ENCODE data around the gene MAP4K2.
"Not testable (repeated sequence)": the region's sequence is repeated elsewhere in the genome, so short reads cannot be mapped to it uniquely, and the experiment has no call there.

MAP4K2 gene

GRCh38 chr11:64838600-64839334 lies 35.8 kb upstream of the MAP4K2 start:
- DNase-seq (ENCODE audit: low spot score), result no peak

GRCh38 chr11:64837887-64838351 lies 34.9 kb upstream of the MAP4K2 start:
- DNase-seq (ENCODE audit: low spot score), result no peak

DNA sequence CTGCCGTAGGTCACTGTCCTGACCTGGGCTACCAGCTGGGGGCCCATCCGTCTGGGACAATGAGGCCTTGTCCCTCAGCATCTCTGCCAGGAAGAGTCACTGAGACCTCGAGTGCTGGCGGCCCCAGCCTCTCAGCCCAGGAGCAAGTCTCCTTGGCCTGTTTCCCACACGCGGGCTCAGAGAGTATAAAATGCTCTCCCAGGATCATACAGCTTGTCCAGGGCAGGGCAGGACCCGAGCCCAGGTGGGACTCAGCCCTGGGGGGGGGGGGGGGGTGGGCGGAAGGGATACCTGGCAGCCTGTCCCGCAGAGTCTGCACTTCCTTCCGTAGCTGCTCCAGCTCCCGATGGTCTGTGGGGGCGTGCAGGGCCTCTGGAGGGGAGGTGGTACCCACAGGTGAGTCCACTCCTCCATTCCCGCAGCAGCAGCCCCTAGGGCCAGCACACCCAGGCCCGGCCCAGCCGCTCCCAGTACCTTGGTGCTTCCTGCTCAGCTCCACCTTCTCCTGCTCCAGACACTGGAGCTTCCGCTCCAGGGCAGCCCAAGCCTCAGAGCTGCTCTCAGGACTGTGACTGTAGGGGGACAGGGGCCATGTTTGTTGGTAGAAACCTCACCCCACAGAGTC lies 33.5 kb upstream of the MAP4K2 start:
- DNase-seq (ENCODE audit: low spot score), result no peak

GRCh38 chr11:64835616-64836447 lies 32.8 kb upstream of the MAP4K2 start:
- no peak for DNase-seq (ENCODE audit: low spot score)

DNA sequence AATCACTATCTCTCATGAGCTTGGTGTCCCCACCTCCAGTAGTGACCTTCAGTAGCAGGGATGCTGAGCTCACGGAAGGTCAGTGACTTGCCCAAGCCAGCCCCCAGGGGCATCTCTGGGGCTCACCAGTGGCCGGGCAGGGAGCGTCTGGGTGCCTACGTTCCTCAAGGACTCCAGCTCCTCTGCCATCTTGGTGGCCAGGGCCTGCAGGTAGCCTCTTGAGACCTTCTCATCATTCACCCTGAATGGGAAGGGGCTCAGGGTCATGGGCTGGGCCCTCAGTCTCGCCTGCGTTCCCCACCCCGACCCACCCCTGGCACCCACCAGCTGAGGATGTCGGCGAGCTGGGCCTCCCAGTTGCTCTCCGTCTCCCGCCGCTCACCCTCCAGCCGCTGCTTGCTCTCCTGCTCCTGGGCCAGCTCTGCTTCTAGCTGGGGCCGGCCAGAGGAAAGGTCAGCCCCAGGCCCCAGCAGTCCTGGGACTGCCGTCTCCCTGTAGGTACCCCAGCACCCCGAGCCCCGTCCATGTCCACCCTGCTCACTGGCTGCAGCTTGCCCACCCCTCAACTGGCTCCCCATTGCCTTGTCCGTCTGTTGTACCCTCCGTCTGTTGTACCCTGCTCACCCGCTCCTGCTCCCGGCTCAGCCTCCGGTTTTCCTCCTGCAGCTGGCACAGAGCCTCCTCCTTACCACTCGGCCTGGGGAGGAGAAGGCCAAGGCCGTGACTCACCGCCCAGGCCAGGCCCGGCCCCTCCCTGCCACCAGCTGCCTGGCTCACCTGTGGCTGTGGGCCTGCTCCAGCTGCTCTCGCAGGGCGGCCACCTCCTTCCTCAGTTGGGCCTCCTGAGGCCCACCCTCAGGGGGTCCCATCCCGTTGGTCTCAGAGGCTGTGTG lies 32.0 kb upstream of the MAP4K2 start:
- no peak for DNase-seq (ENCODE audit: low spot score)

DNA sequence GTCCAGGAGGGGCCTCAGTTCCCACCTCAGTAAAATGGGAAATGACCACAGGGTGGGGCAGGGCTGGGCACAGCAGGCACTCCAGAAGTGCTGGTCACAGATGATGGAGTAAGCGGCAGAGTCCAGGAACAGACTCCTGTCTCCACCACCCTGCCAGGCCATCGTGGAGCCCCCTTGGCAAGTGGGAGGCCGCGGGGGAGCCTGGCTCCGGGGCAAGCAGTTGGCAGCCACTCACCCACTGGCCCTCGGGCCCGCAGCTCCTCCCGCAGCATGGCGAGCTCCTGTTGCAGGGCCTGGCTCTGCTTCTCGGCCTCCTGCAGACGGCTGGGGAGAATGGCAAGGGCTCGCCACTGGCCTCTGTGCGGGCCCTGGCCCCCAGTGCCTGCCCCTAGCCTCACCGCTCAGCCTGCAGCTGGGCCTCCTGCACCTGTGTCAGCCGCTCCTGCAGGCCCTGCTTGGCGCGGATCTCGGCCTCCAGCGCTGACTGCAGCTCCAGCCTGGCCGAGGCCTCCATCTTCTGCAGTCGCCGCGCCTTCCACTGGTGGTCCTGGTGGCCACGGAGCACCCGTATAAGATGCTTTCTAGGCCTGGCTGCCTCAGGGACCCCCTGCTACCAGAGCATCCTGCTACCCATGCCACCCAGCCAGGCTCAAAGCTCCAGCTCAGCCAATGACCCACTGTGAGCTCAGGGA lies 31.2 kb upstream of the MAP4K2 start:
- DNase-seq (ENCODE audit: low spot score), result no peak

DNA sequence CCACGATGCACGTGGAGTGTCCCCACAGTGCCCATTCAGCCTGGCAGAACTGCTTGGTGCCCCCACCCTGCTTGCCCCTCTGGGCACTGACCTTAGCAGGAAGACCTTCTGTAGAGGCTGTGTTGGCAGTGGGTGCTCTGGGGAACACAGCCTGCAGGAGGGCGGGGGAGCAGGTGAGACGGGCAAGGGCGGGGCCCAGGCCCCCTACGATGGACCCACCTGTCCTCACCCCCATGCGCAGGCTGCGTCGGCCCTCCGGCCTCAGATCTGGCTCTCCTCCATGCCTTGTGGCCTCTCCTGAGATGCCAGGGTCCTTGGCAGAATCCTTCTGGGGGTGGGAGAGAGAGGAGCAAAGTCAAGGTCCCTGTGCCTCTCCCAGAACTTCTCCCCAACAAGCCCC lies 30.5 kb upstream of the MAP4K2 start:
- no peak for DNase-seq (ENCODE audit: low spot score)

- DNase-seq (ENCODE audit: low spot score), result no peak
Observed at GRCh38 chr11:64833198-64833502, 30.1 kb upstream of the MAP4K2 start.

DNA sequence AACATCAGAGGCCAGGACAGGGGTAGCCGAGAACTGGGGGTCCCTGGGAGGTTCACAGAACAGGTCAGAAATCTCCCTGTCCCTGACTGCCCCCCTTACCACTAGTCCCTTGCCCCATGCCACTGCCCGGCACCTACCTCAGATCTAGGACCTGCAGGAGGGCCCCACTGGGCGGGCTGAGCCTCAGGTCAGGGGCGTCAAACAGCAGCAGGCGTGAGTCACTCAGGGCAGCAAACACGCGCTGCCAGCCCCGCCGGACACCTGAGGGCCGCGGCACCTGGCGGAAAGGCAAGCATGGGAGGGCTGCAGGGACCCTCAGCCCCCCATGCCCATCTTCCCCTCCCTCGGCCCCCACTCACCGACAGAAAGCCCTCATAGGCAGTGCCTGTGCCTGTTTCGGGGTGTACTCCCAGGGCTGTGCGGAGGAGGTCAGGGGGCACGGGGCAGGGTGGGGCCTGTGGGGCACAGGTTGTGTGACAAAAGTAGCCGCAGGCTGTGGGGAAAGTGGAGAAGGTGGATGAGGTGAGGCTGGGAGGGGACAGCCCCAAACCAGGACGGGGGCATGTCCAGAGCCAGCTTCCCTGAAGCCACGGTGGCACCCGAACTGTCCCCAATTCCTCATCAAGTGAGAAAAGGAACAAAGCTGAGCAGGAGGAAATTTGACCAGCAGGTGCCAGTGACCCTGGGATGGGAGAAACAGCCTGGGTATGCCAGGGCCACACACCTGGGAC lies 29.6 kb upstream of the MAP4K2 start:
- DNase-seq (ENCODE audit: low spot score), result no peak

DNA sequence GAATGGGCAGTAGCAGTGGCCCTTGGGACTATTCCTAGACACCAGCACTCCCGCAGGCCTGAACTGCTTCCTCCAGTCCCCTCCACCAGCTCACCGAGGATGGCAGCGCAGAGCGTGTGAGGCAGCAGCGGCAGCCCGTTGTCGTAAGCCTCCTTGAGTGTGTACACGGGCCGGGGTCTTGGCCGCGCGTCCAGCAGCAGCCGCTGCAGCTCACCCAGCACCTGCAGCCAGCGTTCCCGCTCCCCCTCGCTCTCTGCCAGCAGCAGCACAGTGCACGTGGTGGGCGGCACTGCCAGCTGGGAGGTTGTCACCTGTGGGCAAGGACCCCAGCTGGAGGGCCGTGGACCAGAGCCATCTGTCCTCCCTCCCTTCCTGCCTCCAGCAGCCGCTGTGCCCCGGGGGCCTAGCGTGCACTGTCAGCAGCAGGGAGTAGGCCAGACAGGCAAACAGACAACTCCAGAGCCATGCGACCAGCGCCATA lies 28.4 kb upstream of the MAP4K2 start:
- no peak for DNase-seq (ENCODE audit: low spot score)

DNA sequence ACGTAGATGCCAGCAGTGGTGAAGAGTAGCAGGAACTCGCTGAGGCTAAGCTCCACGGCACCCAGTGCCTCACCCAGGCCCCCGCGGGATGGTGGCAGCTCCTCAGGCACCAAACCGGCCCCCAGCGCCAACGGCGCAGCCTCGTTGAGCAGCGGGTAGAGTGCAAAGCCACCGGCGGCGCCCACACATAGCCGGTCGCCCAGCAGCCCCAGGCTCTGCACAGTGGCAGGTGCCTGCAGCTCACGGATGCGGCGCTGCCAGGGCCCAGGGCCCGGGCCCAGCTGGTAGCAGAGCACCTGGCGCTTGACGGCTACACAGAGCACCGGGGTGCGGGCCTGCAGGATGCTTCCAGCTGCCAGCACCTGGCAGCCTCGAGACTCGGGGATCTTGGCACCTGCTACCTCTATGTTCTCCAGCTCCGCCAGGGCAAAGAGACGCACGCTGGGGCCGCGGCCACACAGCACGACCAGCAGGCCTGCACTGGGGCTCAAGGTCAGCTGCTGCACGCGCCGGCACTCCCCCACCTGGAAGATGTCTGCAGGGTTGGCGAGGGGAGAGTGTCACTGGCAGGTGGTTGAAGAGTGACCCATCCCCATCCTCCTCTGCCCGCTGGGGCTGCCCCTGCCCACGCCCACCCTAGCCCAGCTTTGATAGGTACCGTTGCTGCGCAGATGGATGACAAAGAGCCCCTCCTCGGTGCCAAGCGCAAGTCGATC lies 26.7 kb upstream of the MAP4K2 start:
- DNase-seq (ENCODE audit: low spot score), result no peak

DNA sequence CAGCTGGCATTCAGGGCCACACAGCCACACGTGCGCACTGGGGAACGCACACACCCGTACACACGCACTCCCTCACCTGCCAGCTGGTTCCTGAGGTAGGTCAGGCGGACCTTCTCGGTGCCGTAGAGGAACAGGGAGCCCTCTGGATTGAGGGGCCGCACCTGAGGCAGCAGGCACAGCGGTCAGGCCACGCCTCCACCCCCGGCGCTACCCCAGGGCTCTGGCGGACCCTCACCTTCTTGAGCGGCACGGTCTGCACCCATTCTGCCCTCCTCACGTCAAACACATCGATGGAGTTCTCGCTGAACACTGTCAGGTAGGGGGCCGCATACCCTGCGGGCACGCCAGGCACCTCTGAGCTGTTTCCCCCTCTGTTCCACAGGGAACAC lies 24.4 kb upstream of the MAP4K2 start:
- no peak for DNase-seq (ENCODE audit: low spot score)

GRCh38 chr11:64826578-64827450 lies 23.8 kb upstream of the MAP4K2 start:
- DNase-seq (ENCODE audit: low spot score), result no peak

DNA sequence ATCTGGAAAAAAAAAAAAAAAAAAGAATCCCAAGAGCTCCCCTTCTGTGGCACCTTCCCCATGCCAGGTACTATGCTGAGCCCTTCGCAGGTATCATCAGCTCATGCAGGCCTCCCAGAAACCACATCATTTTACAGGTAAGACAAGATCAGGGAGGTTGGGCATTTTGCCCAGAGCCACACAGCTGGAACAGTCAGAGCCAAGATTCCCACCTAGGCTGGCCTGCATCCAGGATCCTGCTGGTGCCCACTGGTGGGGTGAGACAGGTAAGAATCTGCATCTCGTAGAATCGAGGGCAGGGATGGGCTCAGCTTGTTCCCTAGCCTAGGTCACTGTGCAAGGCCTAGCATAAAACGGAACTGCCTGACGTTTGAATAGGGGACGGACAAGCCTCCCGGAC lies 23.0 kb upstream of the MAP4K2 start:
- no peak for DNase-seq (ENCODE audit: low spot score)

GRCh38 chr11:64823568-64824119 lies 20.6 kb upstream of the MAP4K2 start:
- DNase-seq (ENCODE audit: low spot score), result no peak

GRCh38 chr11:64817476-64817875 lies 14.5 kb upstream of the MAP4K2 start:
- DNase-seq (ENCODE audit: low spot score), result no peak

GRCh38 chr11:64815433-64815832 lies 12.4 kb upstream of the MAP4K2 start:
- DNase-seq (ENCODE audit: low spot score), result not testable (repeated sequence)

DNA sequence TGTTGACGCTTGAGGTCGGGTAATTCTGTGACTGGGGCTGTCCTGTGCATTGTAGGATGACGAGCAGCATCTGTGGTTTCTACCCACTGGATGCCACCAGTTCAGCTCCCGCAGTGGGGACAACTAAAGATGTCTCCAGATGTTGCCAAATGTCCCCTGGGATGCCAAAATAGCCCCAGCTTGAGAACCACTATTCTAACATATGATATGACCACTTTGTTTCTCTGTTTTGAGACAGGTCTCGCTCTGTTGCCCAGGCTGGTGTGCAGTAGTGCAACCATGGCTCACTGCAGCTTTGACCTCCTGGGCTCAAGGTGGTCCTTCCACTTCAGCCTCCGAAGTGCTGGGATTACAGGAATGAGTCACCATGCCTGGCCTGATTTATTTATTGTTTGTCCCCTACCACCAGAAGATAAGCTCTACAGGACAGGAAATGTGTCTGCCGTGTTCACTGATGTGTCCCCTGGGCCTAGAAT lies 11.7 kb upstream of the MAP4K2 start:
- no peak for DNase-seq (ENCODE audit: low spot score)

Data from cerebellar cortex (tissue), 1 donor.